CD14-positive monocyte (primary cell): ENCODE results near the gene STAC. TPM values are rescaled to one million over a fixed set of nuclear protein-coding genes. Genes with fewer than 3 reads are reported as not detected.

Source experiments
- DNase-seq, 3 donors: peaks; one replicate each; pipeline ENCODE4 v3.0.0-alpha.2; 2011 to 2022
- H2AFZ ChIP-seq: 2 replicates; pipeline ENCODE4 v1.6.0; 2012; ENCODE audit warnings: mild to moderate bottlenecking, low read depth, low read length, inconsistent platforms; ENCODE audit not compliant: insufficient read depth, poor library complexity, severe bottlenecking
- H3K27ac ChIP-seq, 2 donors: 1 replicate in 1 of 2; 2 replicates in 1 of 2; pipeline ENCODE4 v1.5.1; 2012 to 2013; ENCODE audit warnings: low read length in 2 of 2, control low read depth in 1 of 2, inconsistent platforms in 1 of 2, low read depth in 1 of 2, mild to moderate bottlenecking in 1 of 2
- H3K27me3 ChIP-seq, 2 donors: one replicate each; pipeline versions ENCODE4 v1.6.0 to v1.6.1; 2011 to 2013; ENCODE audit warnings: low read length in 2 of 2; ENCODE audit not compliant: control insufficient read depth in 2 of 2, insufficient read depth in 2 of 2
- H3K36me3 ChIP-seq, 2 donors: replicated peaks in 1 of 2; 1 replicate in 1 of 2; 2 replicates in 1 of 2; pipeline versions ENCODE4 v1.5.1 to v1.6.1; 2012 to 2013; ENCODE audit warnings: low read length in 2 of 2, control low read depth in 1 of 2, inconsistent platforms in 1 of 2, mild to moderate bottlenecking in 1 of 2; ENCODE audit not compliant: insufficient read depth in 2 of 2, control insufficient read depth in 1 of 2
- H3K4me1 ChIP-seq, 2 donors: 1 replicate in 1 of 2; 2 replicates in 1 of 2; pipeline versions ENCODE4 v1.5.1 to v1.6.1; 2012 to 2013; ENCODE audit warnings: low read length in 2 of 2, control low read depth in 1 of 2, inconsistent platforms in 1 of 2, mild to moderate bottlenecking in 1 of 2, moderate library complexity in 1 of 2; ENCODE audit not compliant: insufficient read depth in 2 of 2, control insufficient read depth in 1 of 2
- H3K4me2 ChIP-seq: replicated peaks from 2 replicates; pipeline ENCODE3; 2012; ENCODE audit warnings: low read length, moderate library complexity, mild to moderate bottlenecking; ENCODE audit not compliant: poor library complexity, severe bottlenecking; ENCODE audit errors: extremely low read depth
- H3K4me3 ChIP-seq, 3 experiments: fragments of 200-600 bp in 1 of 3; sonication (generic) in 1 of 3; replicated peaks in 1 of 3; 1 replicate in 2 of 3; 2 replicates in 1 of 3; pipeline ENCODE4 v1.5.1; 2011 to 2013; ENCODE audit warnings: low read length in 3 of 3, mild to moderate bottlenecking in 3 of 3, control low read depth in 2 of 3, low read depth in 2 of 3, inconsistent platforms in 1 of 3, moderate library complexity in 1 of 3
- H3K79me2 ChIP-seq: 2 replicates; pipeline ENCODE4 v1.6.0; 2012; ENCODE audit warnings: mild to moderate bottlenecking, control low read depth, inconsistent platforms, low read length, moderate library complexity; ENCODE audit not compliant: insufficient read depth
- H3K9ac ChIP-seq: 2 replicates; pipeline ENCODE4 v1.6.0; 2017; ENCODE audit warnings: low read length, mild to moderate bottlenecking; ENCODE audit not compliant: insufficient read depth, poor library complexity, severe bottlenecking
- H3K9me3 ChIP-seq, 2 donors: replicated peaks in 1 of 2; 1 replicate in 1 of 2; 2 replicates in 1 of 2; pipeline versions ENCODE4 v1.5.1 to v1.6.1; 2012 to 2013; ENCODE audit warnings: low read length in 2 of 2, control low read depth in 1 of 2; ENCODE audit not compliant: control insufficient read depth in 1 of 2, insufficient read depth in 1 of 2
- H4K20me1 ChIP-seq: 2 replicates; pipeline ENCODE4 v1.6.0; 2012; ENCODE audit warnings: mild to moderate bottlenecking, low read length, control low read depth, moderate library complexity; ENCODE audit not compliant: insufficient read depth
- H3K27ac Mint-ChIP-seq, 7 donors: one replicate each; pipeline ENCODE4 v1.8.0; 2020; ENCODE audit warnings: mild to moderate bottlenecking in 7 of 7, mixed read lengths in 7 of 7, moderate library complexity in 6 of 7, inconsistent platforms in 2 of 7
- H3K27me3 Mint-ChIP-seq, 3 donors: one replicate each; pipeline ENCODE4 v1.8.0; 2021 to 2022; ENCODE audit warnings: low read depth in 3 of 3, mild to moderate bottlenecking in 3 of 3, mixed read lengths in 3 of 3, moderate library complexity in 3 of 3, inconsistent platforms in 1 of 3
- H3K36me3 Mint-ChIP-seq, 2 donors: one replicate each; pipeline ENCODE4 v1.8.0; 2020; ENCODE audit warnings: mixed read lengths in 2 of 2, inconsistent platforms in 1 of 2, mild to moderate bottlenecking in 1 of 2
- H3K4me1 Mint-ChIP-seq: one replicate; pipeline ENCODE4 v1.8.0; 2020; ENCODE audit warnings: mild to moderate bottlenecking, mixed read lengths
- H3K4me3 Mint-ChIP-seq, 2 donors: one replicate each; pipeline ENCODE4 v1.8.0; 2020; ENCODE audit warnings: mild to moderate bottlenecking in 2 of 2, mixed read lengths in 2 of 2, moderate library complexity in 1 of 2
- H3K9me3 Mint-ChIP-seq, 7 donors: one replicate each; pipeline ENCODE4 v1.8.0; 2020 to 2022; ENCODE audit warnings: mixed read lengths in 7 of 7, mild to moderate bottlenecking in 6 of 7, moderate library complexity in 6 of 7, inconsistent platforms in 2 of 7
- CTCF ChIP-seq: fragments of 200-600 bp; IDR thresholded peaks from one replicate; pipeline ENCODE4 v1.8.0; 2022; ENCODE audit warnings: antibody characterized with exemption, mild to moderate bottlenecking
- WGBS: methylation state at CpG from one replicate; pipeline ENCODE4 v1.1.5; 2013; ENCODE audit warnings: missing lambda C conversion rate; ENCODE audit not compliant: insufficient coverage; 5-methylcytosine and 5-hydroxymethylcytosine counted together
- intact Hi-C, 2 donors: fragments of 100-400 bp; cut with micrococcal nuclease; formaldehyde crosslinking; loops; one replicate each; pipeline versions ENCODE4 v1.15.0 to v1.15.1; 2023
- polyA plus RNA-seq, 3 donors: library from polyadenylated mRNA; depleted of rRNA in 1 of 3; unstranded in 2 of 3; stranded (reverse) in 1 of 3; fragments of 300-500 nt in 2 of 3; fragments of >200 nt in 1 of 3; fragmentation: Illumina TruSeq in 2 of 3; gene quantifications; 1 replicate in 2 of 3; 2 replicates in 1 of 3; pipeline ENCODE4 v1.2.3, GENCODE V29; 2012 to 2021

STAC gene
- polyA plus RNA-seq, 3 donors, result 0.10 to 0.40 (median 0.12) TPM

GRCh38 chr3:36524560-36524959 is 144.3 kb downstream of the STAC start:
- WGBS, result no CpG with 5 or more reads among the region's 3 CpGs
- H3K27me3 ChIP-seq, result no peaks in the 10 kb centered on the region
- H3K9me3 ChIP-seq, result no peaks in the 10 kb centered on the region
- H3K27ac ChIP-seq, result no peak overlapping the region
- H3K4me1 ChIP-seq, result no peaks in the 10 kb centered on the region
- H3K4me3 ChIP-seq, result no peak overlapping the region
- H3K4me1 Mint-ChIP-seq, result no peaks in the 10 kb centered on the region
- H2AFZ ChIP-seq, result no peak overlapping the region
- no peak for TF ChIP-seq CTCF
- no peak overlapping the region for H3K27ac Mint-ChIP-seq
- H3K36me3 ChIP-seq, result no peaks in the 10 kb centered on the region
- no peak overlapping the region for H3K4me2 ChIP-seq
- no peaks in the 10 kb centered on the region for H3K79me2 ChIP-seq
- no peak for DNase-seq
- H3K9ac ChIP-seq, result no peak overlapping the region
- H3K4me3 Mint-ChIP-seq, result no peak overlapping the region
- no peaks in the 10 kb centered on the region for H4K20me1 ChIP-seq
- peaks cover 0 to under 1% (median 0%) of the 10 kb centered on the region in 7 donors for H3K9me3 Mint-ChIP-seq
- intact Hi-C loops, result no loop called here
- peaks cover 0 to 2% (median 0%) of the 10 kb centered on the region in 3 donors for H3K27me3 Mint-ChIP-seq
- no peaks in the 10 kb centered on the region for H3K36me3 Mint-ChIP-seq

- Histone ChIP-seq H3K4me2 (no peak overlapping the region), H3K9ac (no peak overlapping the region), H3K27ac (no peak overlapping the region), H3K9me3 (no peaks in the 10 kb centered on the region), H4K20me1 (no peaks in the 10 kb centered on the region), H3K4me3 (no peak overlapping the region), H2AFZ (no peak overlapping the region), H3K4me1 (no peaks in the 10 kb centered on the region), H3K27me3 (no peaks in the 10 kb centered on the region), H3K79me2 (no peaks in the 10 kb centered on the region), H3K36me3 (no peaks in the 10 kb centered on the region)
- no peak for DNase-seq
- Mint-ChIP-seq H3K9me3 (peaks cover 0 to 3% (median 0%) of the 10 kb centered on the region in 7 donors), H3K4me1 (no peaks in the 10 kb centered on the region), H3K36me3 (no peaks in the 10 kb centered on the region), H3K4me3 (no peak overlapping the region), H3K27me3 (peaks cover 0 to 2% (median 0%) of the 10 kb centered on the region in 3 donors), H3K27ac (peak overlapping the region in 1 of 7 donors; percentile 24)
- intact Hi-C loops, result no loop called here
- WGBS, result 100% methylated on average over 2 of the region's 3 CpGs
- TF ChIP-seq CTCF, result no peak
Observed at GRCh38 chr3:36525115-36525801, 145.0 kb downstream of the STAC start.
